ENCODE results near the gene CROCC2.

CROCC2 gene

GRCh38 chr2:240981871-240982800, 76.0 kb downstream of the CROCC2 start:
- no peak for TF ChIP-seq CTCF (IDR thresholded peaks at IDR 0.05)
- Mint-ChIP-seq H3K4me1 (peaks cover 5% of the 10 kb centered on the region), H3K36me3 (ENCODE audit: low read depth) (no peaks in the 10 kb centered on the region), H3K4me3 (no peak overlapping the region), H3K27me3 (ENCODE audit: low read depth, poor library complexity) (peaks cover 42% of the 10 kb centered on the region), H3K9me3 (no peaks in the 10 kb centered on the region), H3K27ac (no peak overlapping the region)
- DNase-seq, result no peak

- Mint-ChIP-seq H3K36me3 (ENCODE audit: low read depth) (no peaks in the 10 kb centered on the region), H3K4me3 (no peak overlapping the region), H3K27me3 (ENCODE audit: low read depth, poor library complexity) (peaks cover 42% of the 10 kb centered on the region), H3K27ac (no peak overlapping the region), H3K4me1 (peaks cover 13% of the 10 kb centered on the region), H3K9me3 (no peaks in the 10 kb centered on the region)
- TF ChIP-seq CTCF (IDR thresholded peaks at IDR 0.05), result no peak
- no peak for DNase-seq
Observed at GRCh38 chr2:240982821-240983281, 76.7 kb downstream of the CROCC2 start.

DNA sequence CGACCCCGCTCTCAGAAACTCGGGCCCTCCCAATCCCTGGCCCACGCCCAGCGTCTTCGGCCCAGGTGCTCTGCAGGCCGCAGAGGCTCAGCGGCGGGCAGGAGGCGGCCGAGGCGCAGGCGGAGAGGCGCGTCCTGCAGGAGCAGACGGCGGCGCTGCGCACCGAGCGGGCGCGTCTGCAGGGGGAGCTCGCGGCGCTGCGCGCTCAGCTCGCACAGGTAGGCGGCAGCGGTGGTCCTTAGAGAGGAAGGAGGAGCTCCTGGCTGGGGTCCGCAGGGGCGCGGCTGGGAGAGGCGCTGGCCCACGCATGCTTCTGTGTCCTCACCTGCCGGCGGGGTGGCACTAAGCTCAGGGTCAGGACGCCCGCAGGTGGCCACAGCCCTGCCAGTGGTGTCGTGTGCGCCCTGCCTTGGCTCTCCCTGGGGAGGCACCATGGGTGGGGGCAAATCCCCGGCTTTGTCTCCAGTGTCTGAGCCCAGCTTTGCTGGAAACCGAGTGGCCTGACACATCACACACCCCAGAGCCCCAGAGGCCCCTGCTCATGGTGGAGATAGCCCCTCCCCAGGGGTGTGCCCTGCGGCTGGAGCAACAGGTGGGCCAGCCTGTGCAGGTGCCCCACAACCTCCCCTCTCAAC, 77.3 kb downstream of the CROCC2 start:
- no peaks in the 10 kb centered on the region for H3K9me3 Mint-ChIP-seq
- peaks cover 19% of the 10 kb centered on the region for H3K4me1 Mint-ChIP-seq
- no peak overlapping the region for H3K27ac Mint-ChIP-seq
- H3K36me3 Mint-ChIP-seq (ENCODE audit: low read depth), result no peaks in the 10 kb centered on the region
- H3K4me3 Mint-ChIP-seq, result no peak overlapping the region
- peak; percentile 56 for TF ChIP-seq CTCF (IDR thresholded peaks at IDR 0.05)
- DNase-seq, result peak; percentile 74
- peaks cover 42% of the 10 kb centered on the region for H3K27me3 Mint-ChIP-seq (ENCODE audit: low read depth, poor library complexity)

- H3K36me3 Mint-ChIP-seq (ENCODE audit: low read depth), result no peaks in the 10 kb centered on the region
- H3K9me3 Mint-ChIP-seq, result no peaks in the 10 kb centered on the region
- TF ChIP-seq CTCF (IDR thresholded peaks at IDR 0.05), result no peak
- H3K27ac Mint-ChIP-seq, result no peak overlapping the region
- H3K27me3 Mint-ChIP-seq (ENCODE audit: low read depth, poor library complexity), result peaks cover 42% of the 10 kb centered on the region
- H3K4me3 Mint-ChIP-seq, result no peak overlapping the region
- peaks cover 20% of the 10 kb centered on the region for H3K4me1 Mint-ChIP-seq
- DNase-seq, result peak; percentile 17
Observed at GRCh38 chr2:240983996-240984498, 77.9 kb downstream of the CROCC2 start.

DNA sequence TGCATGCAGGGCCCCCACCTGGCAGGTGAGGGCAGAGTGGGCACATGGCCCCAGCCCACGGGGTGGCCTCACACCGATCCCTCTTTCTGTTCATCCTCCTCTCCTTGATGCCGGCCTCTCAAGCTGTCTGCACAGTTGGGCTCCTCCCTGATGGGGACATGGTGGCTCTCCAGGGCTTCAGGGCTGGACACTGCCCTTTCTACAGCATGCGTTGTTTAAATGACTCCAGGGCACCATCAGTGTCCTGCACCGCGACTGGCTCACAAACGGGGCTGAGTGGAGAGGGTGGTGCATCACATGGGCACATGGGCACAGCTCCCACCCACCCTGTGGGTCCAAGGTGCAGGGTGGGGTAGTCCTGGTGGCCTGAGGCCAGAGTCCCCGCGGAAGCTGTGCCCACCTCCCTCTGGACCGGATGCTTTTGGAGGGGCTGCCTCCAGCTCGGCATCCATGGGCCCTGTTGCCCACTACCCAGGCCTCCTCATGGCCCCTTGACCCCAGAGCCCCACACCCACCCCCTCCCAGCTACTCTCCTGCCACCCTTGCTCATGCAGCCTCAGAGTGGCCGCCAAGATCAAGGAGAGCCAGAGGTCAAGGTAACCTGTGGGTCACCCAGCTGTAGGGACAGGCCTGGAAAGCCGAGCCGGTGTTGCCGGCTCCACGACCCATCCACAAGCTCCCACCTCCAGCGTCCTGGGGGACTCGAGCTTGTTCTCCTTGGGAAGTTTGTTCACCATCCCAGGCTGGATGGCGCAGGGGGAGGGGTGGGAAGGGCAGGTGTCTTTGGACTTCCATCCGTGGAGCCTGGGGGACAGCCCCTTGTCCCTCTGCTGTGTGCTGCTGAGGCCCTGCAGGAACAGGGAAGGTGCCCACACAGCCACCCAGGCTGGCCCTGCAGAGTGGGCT, 80.0 kb downstream of the CROCC2 start:
- Mint-ChIP-seq H3K4me3 (no peak overlapping the region), H3K27me3 (ENCODE audit: low read depth, poor library complexity) (peaks cover 39% of the 10 kb centered on the region), H3K27ac (no peak overlapping the region), H3K9me3 (no peaks in the 10 kb centered on the region), H3K36me3 (ENCODE audit: low read depth) (no peaks in the 10 kb centered on the region), H3K4me1 (peaks cover 20% of the 10 kb centered on the region)
- no peak for TF ChIP-seq CTCF (IDR thresholded peaks at IDR 0.05)
- peak; percentile 3 for DNase-seq
